Sigmoid colon (tissue), 4 donors: ENCODE results near the gene PTPN14.

Experiments
- CTCF ChIP-seq, 4 experiments: fragments of 450-650 bp in 3 of 4; fragments of 200-600 bp in 1 of 4; IDR thresholded peaks; one replicate each; pipeline ENCODE4 v1.5.1; 2016 to 2019; ENCODE audit warnings: antibody characterized with exemption in 4 of 4, mild to moderate bottlenecking in 3 of 4, moderate library complexity in 2 of 4
- POLR2A ChIP-seq, 2 donors: fragments of 450-650 bp; IDR thresholded peaks; one replicate each; pipeline ENCODE4 v1.6.1; 2016; ENCODE audit warnings: antibody characterized with exemption in 2 of 2, mild to moderate bottlenecking in 2 of 2, moderate library complexity in 2 of 2
- POLR2AphosphoS5 ChIP-seq, 4 donors: sonication (generic); formaldehyde crosslinking; IDR thresholded peaks; one replicate each; pipeline ENCODE4 v1.6.1; 2017; ENCODE audit warnings: antibody characterized with exemption in 4 of 4

- TF ChIP-seq CTCF (IDR thresholded peaks at IDR 0.05) (no peak), POLR2A (IDR thresholded peaks at IDR 0.05) (no peak), POLR2AphosphoS5 (IDR thresholded peaks at IDR 0.05) (peak in 2 of 4 donors; percentile 19 to 52)
These were observed 789 bp upstream of the PTPN14 start for GRCh38 chr1:214552174-214552608.
